ENCODE results near the gene RBM19. TPM values are rescaled to one million over a fixed set of nuclear protein-coding genes. Genes with fewer than 3 reads are reported as not detected.

Gene RBM19
- total and polyA plus RNA-seq, 2 donors (not counting 3 experiments of a cell fraction or from before 2014, with no cell fraction given) = 13.2 to 34.4 TPM

DNA sequence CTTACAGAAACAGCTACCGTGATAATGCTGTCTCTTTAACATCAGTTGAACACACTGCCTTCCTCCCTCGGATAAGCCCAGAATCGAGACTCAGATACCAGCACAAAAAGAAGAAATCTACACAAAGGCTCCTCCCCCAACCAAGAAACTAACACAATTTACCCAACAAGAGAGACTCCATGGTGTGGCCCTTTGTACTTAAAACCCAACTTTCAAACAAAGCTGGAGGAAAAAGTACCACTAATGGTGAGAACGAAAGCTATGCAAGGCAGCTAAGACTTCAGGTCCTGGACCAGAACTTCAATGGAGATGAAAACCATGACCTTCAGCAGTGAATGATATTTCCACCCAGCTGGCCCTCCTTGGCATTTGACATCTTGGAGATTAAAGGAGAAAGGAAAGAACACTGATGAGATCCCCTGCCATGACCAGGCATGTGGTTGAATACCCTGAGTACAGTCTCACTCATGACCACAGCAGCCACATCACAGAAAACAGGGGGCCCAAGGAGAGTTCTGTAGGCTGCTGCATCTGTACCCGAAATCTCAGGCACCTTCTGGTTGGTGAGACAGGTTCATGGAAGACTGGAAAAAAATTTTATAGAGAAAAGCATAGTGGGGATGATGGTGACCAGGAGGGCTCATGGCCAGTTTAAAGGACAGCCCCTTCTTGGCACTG lies 36.7 kb downstream of the RBM19 start:
- FAIRE-seq (peak; percentile 49), DNase-seq (ENCODE audit: low read depth, low spot score) (no peak)
- no peaks in the 10 kb centered on the region for H3K27me3 ChIP-seq (ENCODE audit: control insufficient read depth in 2 of 2, insufficient read depth in 2 of 2, low read length in 2 of 2)
- no peaks in the 10 kb centered on the region for H3K9me1 ChIP-seq (replicated peaks; ENCODE audit: control insufficient read depth, extremely low read depth, insufficient read depth, low read length)
- H3K9me3 ChIP-seq (replicated peaks; ENCODE audit: control insufficient read depth, insufficient read depth, low read length) = no peaks in the 10 kb centered on the region
- dilution Hi-C loops (cut with MboI; ENCODE audit: extremely low pct_ligation_motif_present, low sequenced_read_pairs) (no loop called here), intact Hi-C loops (cut with micrococcal nuclease) (no loop called here)
- H3K79me2 ChIP-seq (ENCODE audit: control insufficient read depth, insufficient read depth, low read length) = no peaks in the 10 kb centered on the region
- POLR2A ChIA-PET = no interaction called here
- H3K9ac ChIP-seq (replicated peaks; ENCODE audit: extremely low read depth, insufficient read depth, low read length) = no peak overlapping the region
- no peak overlapping the region for H3K27ac ChIP-seq (ENCODE audit: insufficient read depth, low read depth, low read length)
- no peak overlapping the region for H3K4me3 ChIP-seq (replicated peaks in 1 of 3; ENCODE audit: insufficient read depth in 1 of 3, low read depth in 1 of 3, low read length in 3 of 3)
- TF ChIP-seq EZH2 (IDR thresholded peaks at IDR 0.05; ENCODE audit: borderline replicate concordance, low read depth, low read length, severe bottlenecking) = no peak
- TF ChIP-seq POLR2AphosphoS5 (IDR thresholded peaks at IDR 0.05; ENCODE audit: insufficient read depth, low read depth, low read length) = no peak
- TF ChIP-seq MAX (IDR thresholded peaks at IDR 0.05; ENCODE audit: insufficient read depth, insufficient read length) = no peak
- no peak for TF ChIP-seq JUN (IDR thresholded peaks at IDR 0.05; ENCODE audit: borderline replicate concordance, insufficient read depth, insufficient read length, low read depth)
- TF ChIP-seq, protein P1, sequence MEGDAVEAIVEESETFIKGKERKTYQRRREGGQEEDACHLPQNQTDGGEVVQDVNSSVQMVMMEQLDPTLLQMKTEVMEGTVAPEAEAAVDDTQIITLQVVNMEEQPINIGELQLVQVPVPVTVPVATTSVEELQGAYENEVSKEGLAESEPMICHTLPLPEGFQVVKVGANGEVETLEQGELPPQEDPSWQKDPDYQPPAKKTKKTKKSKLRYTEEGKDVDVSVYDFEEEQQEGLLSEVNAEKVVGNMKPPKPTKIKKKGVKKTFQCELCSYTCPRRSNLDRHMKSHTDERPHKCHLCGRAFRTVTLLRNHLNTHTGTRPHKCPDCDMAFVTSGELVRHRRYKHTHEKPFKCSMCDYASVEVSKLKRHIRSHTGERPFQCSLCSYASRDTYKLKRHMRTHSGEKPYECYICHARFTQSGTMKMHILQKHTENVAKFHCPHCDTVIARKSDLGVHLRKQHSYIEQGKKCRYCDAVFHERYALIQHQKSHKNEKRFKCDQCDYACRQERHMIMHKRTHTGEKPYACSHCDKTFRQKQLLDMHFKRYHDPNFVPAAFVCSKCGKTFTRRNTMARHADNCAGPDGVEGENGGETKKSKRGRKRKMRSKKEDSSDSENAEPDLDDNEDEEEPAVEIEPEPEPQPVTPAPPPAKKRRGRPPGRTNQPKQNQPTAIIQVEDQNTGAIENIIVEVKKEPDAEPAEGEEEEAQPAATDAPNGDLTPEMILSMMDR (IDR thresholded peaks at IDR 0.05; ENCODE audit: extremely low read depth in 1 of 2, insufficient read depth in 1 of 2, low read depth in 1 of 2, low read length in 2 of 2) = no peak
- TF ChIP-seq MYC (IDR thresholded peaks at IDR 0.05; ENCODE audit: low read depth, low read length) = no peak
- no peak for TF ChIP-seq GATA2 (IDR thresholded peaks at IDR 0.05; ENCODE audit: insufficient read depth, insufficient read length, low read depth, low read length)
- no peak for TF ChIP-seq FOS (IDR thresholded peaks at IDR 0.05; ENCODE audit: borderline replicate concordance, insufficient read depth, low read length)
- no peak for TF ChIP-seq POLR2A (IDR thresholded peaks at IDR 0.05; ENCODE audit: low read depth, low read length)
- H2AFZ ChIP-seq (ENCODE audit: low read depth, low read length) = no peak overlapping the region
- no peak overlapping the region for H3K4me2 ChIP-seq (ENCODE audit: insufficient read depth, low read length)
- H3K36me3 ChIP-seq (ENCODE audit: control insufficient read depth in 2 of 2, extremely low read depth in 1 of 2, insufficient read depth in 2 of 2, low read length in 2 of 2) = peaks cover 5% of the 10 kb centered on the region in 2 experiments
- CTCF ChIA-PET = interaction anchor here (0.6 to 1.1 kb wide), 2 partner anchors 16 to 1373 kb away, joined by 3 read pairs; no protein-coding TSS in a partner anchor
- peaks cover 4% of the 10 kb centered on the region for H3K4me1 ChIP-seq (ENCODE audit: control insufficient read depth, extremely low read depth, insufficient read depth, low read length)
- no peaks in the 10 kb centered on the region for H4K20me1 ChIP-seq (replicated peaks; ENCODE audit: control insufficient read depth, extremely low read depth, insufficient read depth, low read length)
- BruUV-seq (replicated peaks) = no TSS peak

All from endothelial cell of umbilical vein (primary cell).